Inflammatory macrophage (primary cell): Measurements from ENCODE around the gene SFTPB.
"Not testable (repeated sequence)": the region's sequence is repeated elsewhere in the genome, so short reads cannot be mapped to it uniquely, and the experiment has no call there.

Experiments used
- DNase-seq, 2 donors: peaks; one replicate each; pipeline ENCODE4 v3.0.0-alpha.2; 2020 to 2022

SFTPB gene

GRCh38 chr2:85653996-85654395, 14.0 kb downstream of the SFTPB start:
- DNase-seq: peak; percentile 72 to 77

GRCh38 chr2:85652056-85652455, 15.9 kb downstream of the SFTPB start:
- DNase-seq: no peak

GRCh38 chr2:85651097-85651496, 16.9 kb downstream of the SFTPB start:
- no peak for DNase-seq

- DNase-seq: no peak
These were observed 17.5 kb downstream of the SFTPB start for GRCh38 chr2:85650456-85650855.

GRCh38 chr2:85649201-85650190, 18.5 kb downstream of the SFTPB start:
- DNase-seq: no peak

GRCh38 chr2:85648619-85649018, 19.4 kb downstream of the SFTPB start:
- peak; percentile 27 to 53 for DNase-seq

- DNase-seq: no peak
These were observed 20.0 kb downstream of the SFTPB start for GRCh38 chr2:85647823-85648526.

GRCh38 chr2:85646166-85646565, 21.8 kb downstream of the SFTPB start:
- no peak for DNase-seq

- no peak for DNase-seq
These were observed 23.1 kb downstream of the SFTPB start for GRCh38 chr2:85644909-85645308.

GRCh38 chr2:85642725-85643124, 25.3 kb downstream of the SFTPB start:
- DNase-seq: no peak

GRCh38 chr2:85635636-85636035, 32.4 kb downstream of the SFTPB start:
- no peak for DNase-seq

GRCh38 chr2:85635011-85635410, 33.0 kb downstream of the SFTPB start:
- peak; percentile 27 to 40 for DNase-seq

- DNase-seq: no peak
These were observed 36.7 kb downstream of the SFTPB start for GRCh38 chr2:85631316-85631715.

- DNase-seq: no peak
These were observed 39.3 kb downstream of the SFTPB start for GRCh38 chr2:85628658-85629057.

GRCh38 chr2:85623991-85624390, 44.0 kb downstream of the SFTPB start:
- DNase-seq: no peak

- no peak for DNase-seq
These were observed 46.7 kb downstream of the SFTPB start for GRCh38 chr2:85621338-85621737.

- DNase-seq: no peak
These were observed 48.4 kb downstream of the SFTPB start for GRCh38 chr2:85619617-85620016.

- not testable (repeated sequence) for DNase-seq
These were observed 50.3 kb downstream of the SFTPB start for GRCh38 chr2:85617723-85618122.

GRCh38 chr2:85615413-85615728, 52.6 kb downstream of the SFTPB start:
- DNase-seq: no peak

GRCh38 chr2:85614757-85615156, 53.2 kb downstream of the SFTPB start:
- DNase-seq: not testable (repeated sequence)

GRCh38 chr2:85613717-85614515, 54.1 kb downstream of the SFTPB start:
- DNase-seq: no peak

- peak; percentile 88 to 91 for DNase-seq
These were observed 56.1 kb downstream of the SFTPB start, which contains the start of gene C2orf68 for GRCh38 chr2:85611705-85612587. Gene C2orf68, minus strand, starts transcription at chr2:85612066. Its CDS starts 82 bp downstream, at chr2:85611984.
